Fibroblast of lung (primary cell): Measurements from ENCODE around the gene FTO. TPM values are rescaled to one million over a fixed set of nuclear protein-coding genes. Genes with fewer than 3 reads are reported as not detected.
A peak's percentile ranks its signal among the peaks of the same experiment; 100 is the strongest.

Experiments
- DNase-seq, 2 donors: peaks; one replicate each; pipeline versions ENCODE4 v3.0.0 to v3.0.0-alpha.2; 2010; ENCODE audit warnings: low read depth in 2 of 2
- H2AFZ ChIP-seq: 2 replicates; pipeline ENCODE4 v1.5.1; 2012; ENCODE audit warnings: low read length, control low read depth, inconsistent platforms
- H3K27ac ChIP-seq: 2 replicates; pipeline ENCODE4 v1.5.1; 2011; ENCODE audit warnings: low read length, control low read depth; ENCODE audit not compliant: insufficient read depth
- H3K27me3 ChIP-seq: 2 replicates; pipeline ENCODE4 v1.5.1; 2011; ENCODE audit warnings: mild to moderate bottlenecking, low read length; ENCODE audit not compliant: control insufficient read depth, insufficient read depth
- H3K36me3 ChIP-seq: 2 replicates; pipeline ENCODE4 v1.5.1; 2011; ENCODE audit warnings: low read length; ENCODE audit not compliant: control insufficient read depth, insufficient read depth
- H3K4me1 ChIP-seq: 2 replicates; pipeline ENCODE4 v1.5.1; 2011; ENCODE audit warnings: low read length; ENCODE audit not compliant: control insufficient read depth, insufficient read depth; ENCODE audit errors: extremely low read depth
- H3K4me2 ChIP-seq: 2 replicates; pipeline ENCODE4 v1.5.1; 2011; ENCODE audit warnings: low read length, control low read depth; ENCODE audit not compliant: insufficient read depth; ENCODE audit errors: extremely low read depth
- H3K4me3 ChIP-seq, 4 experiments: fragments of 200-600 bp in 1 of 4; sonication (generic) in 1 of 4; replicated peaks in 1 of 4; 2 replicates each; pipeline ENCODE4 v1.5.1; 2011 to 2016; ENCODE audit warnings: low read length in 4 of 4, low read depth in 3 of 4, mild to moderate bottlenecking in 3 of 4, control low read depth in 2 of 4, inconsistent platforms in 1 of 4, mixed read lengths in 1 of 4; ENCODE audit not compliant: insufficient read depth in 1 of 4; ENCODE audit errors: control extremely low read depth in 1 of 4
- H3K79me2 ChIP-seq: 2 replicates; pipeline ENCODE4 v1.5.1; 2012; ENCODE audit warnings: mild to moderate bottlenecking, low read length, inconsistent platforms; ENCODE audit not compliant: control insufficient read depth, insufficient read depth
- H3K9ac ChIP-seq: 2 replicates; pipeline ENCODE4 v1.5.1; 2011; ENCODE audit warnings: mild to moderate bottlenecking, low read length, control low read depth; ENCODE audit not compliant: insufficient read depth
- H3K9me3 ChIP-seq: 2 replicates; pipeline ENCODE4 v1.5.1; 2012; ENCODE audit warnings: low read depth, low read length; ENCODE audit not compliant: control insufficient read depth, insufficient read depth
- H4K20me1 ChIP-seq: 2 replicates; pipeline ENCODE4 v1.5.1; 2011; ENCODE audit warnings: low read length; ENCODE audit not compliant: control insufficient read depth, insufficient read depth; ENCODE audit errors: extremely low read depth
- EZH2 ChIP-seq: IDR thresholded peaks from 2 replicates; pipeline ENCODE4 v1.5.1; 2012; ENCODE audit warnings: low read length, control low read depth, mild to moderate bottlenecking; ENCODE audit errors: missing control alignments
- polyA plus RNA-seq, 2 donors: library from polyadenylated mRNA; depleted of rRNA in 1 of 2; stranded (reverse) in 1 of 2; unstranded in 1 of 2; fragments of >200 nt; gene quantifications; 2 replicates each; pipeline ENCODE4 v1.2.1, GENCODE V29; 2011 to 2012; ENCODE audit warnings: missing spikeins in 1 of 2
- total RNA-seq: library from RNA; depleted of rRNA; stranded (reverse); fragments of >200 nt; gene quantifications from 2 replicates; pipeline ENCODE4 v1.2.1, GENCODE V29; 2014
- TF ChIP-seq, protein P1 (sequence below), 2 donors: IDR thresholded peaks in 1 of 2; conservative IDR thresholded peaks in 1 of 2; 1 replicate in 1 of 2; 2 replicates in 1 of 2; pipeline ENCODE4 v1.5.1; 2011 to 2012; ENCODE audit warnings: low read length in 2 of 2, control low read depth in 1 of 2, inconsistent platforms in 1 of 2, low read depth in 1 of 2, mild to moderate bottlenecking in 1 of 2

Gene FTO
- total and polyA plus RNA-seq, 2 donors (not counting 1 experiment from before 2014, with no cell fraction given) = 61.1 to 97.6 TPM

DNA sequence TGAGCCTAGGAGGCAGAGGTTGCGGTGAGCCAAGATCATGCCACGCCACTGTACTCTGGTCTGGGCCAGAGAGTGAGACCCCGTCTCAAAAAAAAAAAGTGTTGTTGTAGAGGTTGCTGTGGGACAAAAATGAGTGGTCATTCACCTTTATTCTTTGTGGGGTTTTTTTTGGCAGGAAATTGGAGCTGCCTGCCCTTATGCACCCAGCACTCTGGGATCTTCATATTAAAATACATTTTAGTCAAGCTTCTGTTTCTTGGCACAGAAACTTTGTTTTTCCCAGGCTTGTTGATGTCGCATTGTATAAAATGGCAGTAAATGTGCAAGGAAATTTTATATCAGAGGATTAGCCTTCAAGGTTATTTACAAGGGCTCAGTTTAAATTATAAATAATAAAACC, 174.3 kb downstream of the FTO start:
- no peaks in the 10 kb centered on the region for H3K27me3 ChIP-seq
- no peaks in the 10 kb centered on the region for H4K20me1 ChIP-seq
- no peak overlapping the region for H3K4me3 ChIP-seq
- no peaks in the 10 kb centered on the region for H3K79me2 ChIP-seq
- TF ChIP-seq, protein P1, sequence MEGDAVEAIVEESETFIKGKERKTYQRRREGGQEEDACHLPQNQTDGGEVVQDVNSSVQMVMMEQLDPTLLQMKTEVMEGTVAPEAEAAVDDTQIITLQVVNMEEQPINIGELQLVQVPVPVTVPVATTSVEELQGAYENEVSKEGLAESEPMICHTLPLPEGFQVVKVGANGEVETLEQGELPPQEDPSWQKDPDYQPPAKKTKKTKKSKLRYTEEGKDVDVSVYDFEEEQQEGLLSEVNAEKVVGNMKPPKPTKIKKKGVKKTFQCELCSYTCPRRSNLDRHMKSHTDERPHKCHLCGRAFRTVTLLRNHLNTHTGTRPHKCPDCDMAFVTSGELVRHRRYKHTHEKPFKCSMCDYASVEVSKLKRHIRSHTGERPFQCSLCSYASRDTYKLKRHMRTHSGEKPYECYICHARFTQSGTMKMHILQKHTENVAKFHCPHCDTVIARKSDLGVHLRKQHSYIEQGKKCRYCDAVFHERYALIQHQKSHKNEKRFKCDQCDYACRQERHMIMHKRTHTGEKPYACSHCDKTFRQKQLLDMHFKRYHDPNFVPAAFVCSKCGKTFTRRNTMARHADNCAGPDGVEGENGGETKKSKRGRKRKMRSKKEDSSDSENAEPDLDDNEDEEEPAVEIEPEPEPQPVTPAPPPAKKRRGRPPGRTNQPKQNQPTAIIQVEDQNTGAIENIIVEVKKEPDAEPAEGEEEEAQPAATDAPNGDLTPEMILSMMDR (conservative IDR thresholded peaks at IDR 0.05 in 1 of 2, IDR thresholded peaks at IDR 0.05 in 1 of 2; ENCODE audit: low read depth in 1 of 2, low read length in 2 of 2) = no peak
- no peak for TF ChIP-seq EZH2
- H3K9me3 ChIP-seq = no peaks in the 10 kb centered on the region
- no peak overlapping the region for H3K27ac ChIP-seq
- no peak for DNase-seq
- H2AFZ ChIP-seq = no peak overlapping the region
- H3K36me3 ChIP-seq = no peaks in the 10 kb centered on the region
- no peak overlapping the region for H3K4me2 ChIP-seq
- H3K4me1 ChIP-seq = no peaks in the 10 kb centered on the region
- H3K9ac ChIP-seq = no peak overlapping the region

DNA sequence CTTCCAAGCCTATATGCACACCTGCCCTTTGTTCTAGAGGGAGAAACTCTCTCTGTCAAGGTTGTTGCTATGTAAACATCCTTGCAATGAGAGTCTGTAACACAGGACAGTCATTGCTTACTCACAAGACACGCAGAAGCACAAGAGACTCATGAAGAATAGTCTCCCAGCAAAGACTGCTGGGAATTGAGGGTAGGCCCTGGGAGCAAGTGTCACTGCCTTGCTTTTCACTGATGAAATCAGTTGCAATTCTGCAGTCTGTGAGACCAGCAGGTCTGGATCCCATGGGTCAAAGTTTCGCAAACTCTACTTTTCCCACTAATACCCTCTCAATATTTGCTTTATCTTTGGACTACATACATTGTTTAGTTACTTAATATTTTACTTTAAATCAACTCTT, 177.4 kb downstream of the FTO start:
- no peaks in the 10 kb centered on the region for H3K4me1 ChIP-seq
- no peaks in the 10 kb centered on the region for H4K20me1 ChIP-seq
- TF ChIP-seq, protein P1 (conservative IDR thresholded peaks at IDR 0.05 in 1 of 2, IDR thresholded peaks at IDR 0.05 in 1 of 2; ENCODE audit: low read depth in 1 of 2, low read length in 2 of 2) = no peak
- TF ChIP-seq EZH2 = no peak
- no peak overlapping the region for H3K27ac ChIP-seq
- no peaks in the 10 kb centered on the region for H3K36me3 ChIP-seq
- no peaks in the 10 kb centered on the region for H3K79me2 ChIP-seq
- DNase-seq = peak; percentile 42 to 87
- no peak overlapping the region for H3K9ac ChIP-seq
- H3K9me3 ChIP-seq = no peaks in the 10 kb centered on the region
- no peak overlapping the region for H3K4me3 ChIP-seq
- H3K4me2 ChIP-seq = no peak overlapping the region
- no peaks in the 10 kb centered on the region for H3K27me3 ChIP-seq
- no peak overlapping the region for H2AFZ ChIP-seq

DNA sequence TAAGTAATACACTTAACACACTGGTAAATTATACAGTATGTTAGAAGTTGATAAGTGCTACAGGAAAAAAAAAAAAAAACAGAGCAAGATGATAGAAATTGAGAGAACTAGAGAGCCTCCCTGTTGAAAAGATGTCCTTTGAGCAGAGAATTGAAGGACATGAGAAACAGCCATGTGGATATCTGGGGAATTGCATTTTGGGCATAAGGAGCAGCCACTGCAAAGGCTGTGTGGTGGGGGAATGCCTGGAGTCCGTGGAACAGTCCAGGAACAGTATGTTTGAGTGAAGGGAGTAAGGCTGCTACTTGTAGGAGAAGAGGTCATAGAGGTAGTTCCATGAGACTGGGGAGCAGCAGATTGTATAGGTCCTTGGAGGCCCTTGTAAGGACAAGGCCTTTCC, 178.4 kb downstream of the FTO start:
- Histone ChIP-seq H3K9ac (no peak overlapping the region), H3K36me3 (no peaks in the 10 kb centered on the region), H3K4me2 (no peak overlapping the region), H4K20me1 (no peaks in the 10 kb centered on the region), H3K4me1 (no peaks in the 10 kb centered on the region), H3K9me3 (no peaks in the 10 kb centered on the region), H3K27me3 (no peaks in the 10 kb centered on the region), H2AFZ (no peak overlapping the region), H3K4me3 (no peak overlapping the region), H3K79me2 (no peaks in the 10 kb centered on the region), H3K27ac (no peak overlapping the region)
- TF ChIP-seq, protein P1 (conservative IDR thresholded peaks at IDR 0.05 in 1 of 2, IDR thresholded peaks at IDR 0.05 in 1 of 2; ENCODE audit: low read depth in 1 of 2, low read length in 2 of 2) = no peak
- no peak for TF ChIP-seq EZH2
- DNase-seq = no peak
